NB4 (cell line): ENCODE data around the gene HSPA12A.

Source experiments
- POLR2A ChIP-seq: IDR thresholded peaks from 2 replicates; pipeline ENCODE4 v1.6.1; 2011; ENCODE audit warnings: mild to moderate bottlenecking; ENCODE audit not compliant: insufficient read length; ENCODE audit errors: extremely low read depth
- TF ChIP-seq, protein P1 (sequence below): IDR thresholded peaks from one replicate; pipeline ENCODE4 v1.5.1; 2012; ENCODE audit warnings: low read depth, low read length
- TF ChIP-seq, protein P2 (sequence below): IDR thresholded peaks from 2 replicates; pipeline ENCODE4 v1.6.1; 2011; ENCODE audit warnings: low read depth, low read length

DNA sequence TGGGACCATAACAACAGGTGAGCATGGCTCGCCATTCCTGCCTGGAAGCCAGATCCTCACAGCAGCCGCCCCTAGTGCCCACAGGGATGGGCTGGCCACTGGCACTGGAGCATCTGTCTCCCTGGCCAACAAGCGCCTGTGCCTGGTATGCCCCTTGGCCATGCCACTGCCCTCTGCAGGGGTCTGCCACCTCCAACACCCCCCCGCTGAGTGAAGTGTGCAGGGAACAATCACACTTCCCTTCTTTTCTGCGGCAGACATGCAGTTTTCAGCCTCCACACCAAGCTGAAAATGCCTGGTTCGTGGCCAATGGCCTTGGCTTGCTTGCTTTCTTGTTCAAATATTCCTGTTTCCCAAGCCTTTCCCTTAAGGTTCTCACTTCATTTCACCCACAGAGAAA lies 50.7 kb downstream of the HSPA12A start:
- TF ChIP-seq, protein P1, sequence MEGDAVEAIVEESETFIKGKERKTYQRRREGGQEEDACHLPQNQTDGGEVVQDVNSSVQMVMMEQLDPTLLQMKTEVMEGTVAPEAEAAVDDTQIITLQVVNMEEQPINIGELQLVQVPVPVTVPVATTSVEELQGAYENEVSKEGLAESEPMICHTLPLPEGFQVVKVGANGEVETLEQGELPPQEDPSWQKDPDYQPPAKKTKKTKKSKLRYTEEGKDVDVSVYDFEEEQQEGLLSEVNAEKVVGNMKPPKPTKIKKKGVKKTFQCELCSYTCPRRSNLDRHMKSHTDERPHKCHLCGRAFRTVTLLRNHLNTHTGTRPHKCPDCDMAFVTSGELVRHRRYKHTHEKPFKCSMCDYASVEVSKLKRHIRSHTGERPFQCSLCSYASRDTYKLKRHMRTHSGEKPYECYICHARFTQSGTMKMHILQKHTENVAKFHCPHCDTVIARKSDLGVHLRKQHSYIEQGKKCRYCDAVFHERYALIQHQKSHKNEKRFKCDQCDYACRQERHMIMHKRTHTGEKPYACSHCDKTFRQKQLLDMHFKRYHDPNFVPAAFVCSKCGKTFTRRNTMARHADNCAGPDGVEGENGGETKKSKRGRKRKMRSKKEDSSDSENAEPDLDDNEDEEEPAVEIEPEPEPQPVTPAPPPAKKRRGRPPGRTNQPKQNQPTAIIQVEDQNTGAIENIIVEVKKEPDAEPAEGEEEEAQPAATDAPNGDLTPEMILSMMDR, result no peak
- TF ChIP-seq, protein P2, sequence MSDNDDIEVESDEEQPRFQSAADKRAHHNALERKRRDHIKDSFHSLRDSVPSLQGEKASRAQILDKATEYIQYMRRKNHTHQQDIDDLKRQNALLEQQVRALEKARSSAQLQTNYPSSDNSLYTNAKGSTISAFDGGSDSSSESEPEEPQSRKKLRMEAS, result no peak
- TF ChIP-seq POLR2A, result no peak
